Keratinocyte (primary cell): ENCODE results near the gene SLC5A8. TPM values are rescaled to one million over a fixed set of nuclear protein-coding genes. Genes with fewer than 3 reads are reported as not detected.

Experiments
- DNase-seq: peaks from one replicate; pipeline ENCODE4 v3.0.0-alpha.2; 2011; ENCODE audit warnings: low read depth, missing footprints, low spot score
- FAIRE-seq: peaks from 2 replicates; lab custom pipeline; 2011; peaks lifted over from hg19 to GRCh38; lab: Jason Lieb, UNC
- H2AFZ ChIP-seq: 2 replicates; pipeline ENCODE4 v1.6.0; 2012; ENCODE audit warnings: low read length, control low read depth, inconsistent platforms; ENCODE audit not compliant: control insufficient read depth
- H3K27ac ChIP-seq: 2 replicates; pipeline ENCODE4 v1.5.1; 2011; ENCODE audit warnings: low read length; ENCODE audit not compliant: control insufficient read depth, insufficient read depth
- H3K27me3 ChIP-seq: 3 replicates; pipeline ENCODE4 v1.6.0; 2011; ENCODE audit warnings: low read length; ENCODE audit not compliant: control insufficient read depth, insufficient read depth; ENCODE audit errors: extremely low read depth
- H3K36me3 ChIP-seq, 2 experiments: 2 replicates in 1 of 2; 3 replicates in 1 of 2; pipeline ENCODE4 v1.5.1; 2011; ENCODE audit warnings: low read length in 2 of 2, mild to moderate bottlenecking in 1 of 2; ENCODE audit not compliant: control insufficient read depth in 2 of 2, insufficient read depth in 2 of 2; ENCODE audit errors: extremely low read depth in 1 of 2
- H3K4me1 ChIP-seq: 3 replicates; pipeline ENCODE4 v1.5.1; 2011; ENCODE audit warnings: low read length; ENCODE audit not compliant: control insufficient read depth, insufficient read depth; ENCODE audit errors: extremely low read depth
- H3K4me2 ChIP-seq: 3 replicates; pipeline ENCODE4 v1.6.0; 2011; ENCODE audit warnings: low read depth, low read length; ENCODE audit not compliant: control insufficient read depth, insufficient read depth; ENCODE audit errors: extremely low read depth
- H3K4me3 ChIP-seq, 3 experiments: fragments of 200-600 bp in 1 of 3; sonication (generic) in 1 of 3; 2 replicates in 2 of 3; 3 replicates in 1 of 3; pipeline ENCODE4 v1.5.1; 2011 to 2016; ENCODE audit warnings: low read length in 3 of 3, mild to moderate bottlenecking in 3 of 3, control low read depth in 2 of 3, inconsistent platforms in 1 of 3, low read depth in 1 of 3, mixed read lengths in 1 of 3, mixed run types in 1 of 3, moderate library complexity in 1 of 3; ENCODE audit not compliant: control insufficient read depth in 2 of 3, insufficient read depth in 2 of 3; ENCODE audit errors: extremely low read depth in 1 of 3
- H3K79me2 ChIP-seq: 2 replicates; pipeline ENCODE4 v1.6.0; 2012; ENCODE audit warnings: low read length; ENCODE audit not compliant: control insufficient read depth, insufficient read depth
- H3K9ac ChIP-seq: 3 replicates; pipeline ENCODE4 v1.6.0; 2011; ENCODE audit warnings: low read length; ENCODE audit not compliant: control insufficient read depth, insufficient read depth; ENCODE audit errors: extremely low read depth
- H3K9me1 ChIP-seq: 3 replicates; pipeline ENCODE4 v1.6.0; 2011; ENCODE audit warnings: low read length; ENCODE audit not compliant: control insufficient read depth, insufficient read depth; ENCODE audit errors: extremely low read depth
- H3K9me3 ChIP-seq: 2 replicates; pipeline ENCODE4 v1.5.1; 2012; ENCODE audit warnings: low read depth, low read length; ENCODE audit not compliant: control insufficient read depth
- H4K20me1 ChIP-seq: 3 replicates; pipeline ENCODE4 v1.6.0; 2011; ENCODE audit warnings: low read length; ENCODE audit not compliant: control insufficient read depth, insufficient read depth; ENCODE audit errors: extremely low read depth
- EZH2 ChIP-seq: IDR thresholded peaks from one replicate; pipeline ENCODE4 v1.6.1; 2012; ENCODE audit warnings: inconsistent platforms, mild to moderate bottlenecking, low read length, moderate library complexity
- dilution Hi-C: fragments of 300-500 bp; cut with MboI; formaldehyde crosslinking; loops from one replicate; pipeline ENCODE4 v1.7.0; 2020; ENCODE audit warnings: low sequenced_read_pairs; ENCODE audit not compliant: extremely low pct_ligation_motif_present
- polyA plus RNA-seq, 5 experiments: library from polyadenylated mRNA; depleted of rRNA in 3 of 5; stranded (reverse) in 3 of 5; stranded (forward) in 1 of 5; unstranded in 1 of 5; fragments of >200 nt; gene quantifications; 1 replicate in 1 of 5; 2 replicates in 3 of 5; 3 replicates in 1 of 5; pipeline versions ENCODE4 v1.2.1 to v1.2.3, GENCODE V29; 2011 to 2012; ENCODE audit warnings: missing spikeins in 2 of 5, low read depth in 1 of 5, low replicate concordance in 1 of 5
- TF ChIP-seq, protein P1 (sequence below), 3 experiments: IDR thresholded peaks in 1 of 3; conservative IDR thresholded peaks in 1 of 3; optimal IDR thresholded peaks in 1 of 3; 2 replicates in 2 of 3; 3 replicates in 1 of 3; pipeline versions ENCODE3 to v1.5.1; 2011; ENCODE audit warnings: low read length in 3 of 3, mild to moderate bottlenecking in 3 of 3, moderate library complexity in 2 of 3, control low read depth in 1 of 3, inconsistent platforms in 1 of 3; ENCODE audit not compliant: insufficient read depth in 2 of 3; ENCODE audit errors: extremely low read depth in 1 of 3

The SLC5A8 gene
- polyA plus RNA-seq, 1 donor (not counting 4 experiments of a cell fraction or from before 2014, with no cell fraction given), result not detected

GRCh38 chr12:101238306-101238705 lies 28.3 kb upstream of the SLC5A8 start:
- TF ChIP-seq, protein P1, sequence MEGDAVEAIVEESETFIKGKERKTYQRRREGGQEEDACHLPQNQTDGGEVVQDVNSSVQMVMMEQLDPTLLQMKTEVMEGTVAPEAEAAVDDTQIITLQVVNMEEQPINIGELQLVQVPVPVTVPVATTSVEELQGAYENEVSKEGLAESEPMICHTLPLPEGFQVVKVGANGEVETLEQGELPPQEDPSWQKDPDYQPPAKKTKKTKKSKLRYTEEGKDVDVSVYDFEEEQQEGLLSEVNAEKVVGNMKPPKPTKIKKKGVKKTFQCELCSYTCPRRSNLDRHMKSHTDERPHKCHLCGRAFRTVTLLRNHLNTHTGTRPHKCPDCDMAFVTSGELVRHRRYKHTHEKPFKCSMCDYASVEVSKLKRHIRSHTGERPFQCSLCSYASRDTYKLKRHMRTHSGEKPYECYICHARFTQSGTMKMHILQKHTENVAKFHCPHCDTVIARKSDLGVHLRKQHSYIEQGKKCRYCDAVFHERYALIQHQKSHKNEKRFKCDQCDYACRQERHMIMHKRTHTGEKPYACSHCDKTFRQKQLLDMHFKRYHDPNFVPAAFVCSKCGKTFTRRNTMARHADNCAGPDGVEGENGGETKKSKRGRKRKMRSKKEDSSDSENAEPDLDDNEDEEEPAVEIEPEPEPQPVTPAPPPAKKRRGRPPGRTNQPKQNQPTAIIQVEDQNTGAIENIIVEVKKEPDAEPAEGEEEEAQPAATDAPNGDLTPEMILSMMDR (optimal IDR thresholded peaks at IDR 0.05 in 1 of 3, IDR thresholded peaks at IDR 0.05 in 1 of 3, conservative IDR thresholded peaks at IDR 0.05 in 1 of 3; ENCODE audit: extremely low read depth in 1 of 3, insufficient read depth in 2 of 3, low read length in 3 of 3), result no peak
- TF ChIP-seq EZH2, result no peak
- no peak overlapping the region for H3K27ac ChIP-seq
- no peak overlapping the region for H3K4me3 ChIP-seq
- no peaks in the 10 kb centered on the region for H3K36me3 ChIP-seq
- no peak overlapping the region for H3K9ac ChIP-seq
- no peaks in the 10 kb centered on the region for H4K20me1 ChIP-seq
- no peak for FAIRE-seq
- H3K9me3 ChIP-seq, result peaks cover 2% of the 10 kb centered on the region
- no peak overlapping the region for H2AFZ ChIP-seq
- no peak for DNase-seq
- H3K79me2 ChIP-seq, result no peaks in the 10 kb centered on the region
- H3K9me1 ChIP-seq, result no peaks in the 10 kb centered on the region
- no peaks in the 10 kb centered on the region for H3K27me3 ChIP-seq
- no peaks in the 10 kb centered on the region for H3K4me1 ChIP-seq
- dilution Hi-C loops, result no loop called here
- H3K4me2 ChIP-seq, result no peak overlapping the region

DNA sequence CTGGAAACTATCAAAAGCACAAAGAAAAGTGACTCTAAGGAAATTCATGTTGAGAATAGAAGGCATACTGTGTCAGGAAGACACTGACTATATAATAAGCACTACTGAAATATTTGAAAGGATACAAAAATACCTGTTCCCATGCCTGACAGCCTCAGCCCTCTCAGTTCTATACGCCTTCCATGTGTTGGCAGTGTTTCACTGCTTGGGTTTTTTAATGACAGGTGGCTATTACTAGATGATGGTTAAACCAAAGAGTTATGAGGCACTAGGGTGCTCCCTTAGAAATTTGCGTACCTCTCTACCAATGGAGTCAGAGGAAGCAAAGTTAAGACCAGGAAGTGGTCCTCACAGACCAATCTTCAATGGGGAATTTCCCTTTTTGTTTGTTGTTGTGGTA lies 25.6 kb upstream of the SLC5A8 start:
- no peak for FAIRE-seq
- no peaks in the 10 kb centered on the region for H3K9me1 ChIP-seq

More for the DNA sequence above, 25.6 kb upstream of the SLC5A8 start:
- TF ChIP-seq EZH2, result no peak
- TF ChIP-seq, protein P1 (optimal IDR thresholded peaks at IDR 0.05 in 1 of 3, IDR thresholded peaks at IDR 0.05 in 1 of 3, conservative IDR thresholded peaks at IDR 0.05 in 1 of 3; ENCODE audit: extremely low read depth in 1 of 3, insufficient read depth in 2 of 3, low read length in 3 of 3), result no peak
- dilution Hi-C loops, result no loop called here
- Histone ChIP-seq H3K27me3 (no peaks in the 10 kb centered on the region), H3K4me3 (no peak overlapping the region), H3K27ac (no peak overlapping the region), H3K36me3 (no peaks in the 10 kb centered on the region), H3K4me2 (no peak overlapping the region), H4K20me1 (no peaks in the 10 kb centered on the region), H3K79me2 (no peaks in the 10 kb centered on the region), H3K9ac (no peak overlapping the region), H2AFZ (no peak overlapping the region), H3K9me3 (peaks cover 2% of the 10 kb centered on the region), H3K4me1 (peaks cover 4% of the 10 kb centered on the region)
- no peak for DNase-seq
